ENCODE data around the gene COQ6.

- TF ChIP-seq, protein P1, sequence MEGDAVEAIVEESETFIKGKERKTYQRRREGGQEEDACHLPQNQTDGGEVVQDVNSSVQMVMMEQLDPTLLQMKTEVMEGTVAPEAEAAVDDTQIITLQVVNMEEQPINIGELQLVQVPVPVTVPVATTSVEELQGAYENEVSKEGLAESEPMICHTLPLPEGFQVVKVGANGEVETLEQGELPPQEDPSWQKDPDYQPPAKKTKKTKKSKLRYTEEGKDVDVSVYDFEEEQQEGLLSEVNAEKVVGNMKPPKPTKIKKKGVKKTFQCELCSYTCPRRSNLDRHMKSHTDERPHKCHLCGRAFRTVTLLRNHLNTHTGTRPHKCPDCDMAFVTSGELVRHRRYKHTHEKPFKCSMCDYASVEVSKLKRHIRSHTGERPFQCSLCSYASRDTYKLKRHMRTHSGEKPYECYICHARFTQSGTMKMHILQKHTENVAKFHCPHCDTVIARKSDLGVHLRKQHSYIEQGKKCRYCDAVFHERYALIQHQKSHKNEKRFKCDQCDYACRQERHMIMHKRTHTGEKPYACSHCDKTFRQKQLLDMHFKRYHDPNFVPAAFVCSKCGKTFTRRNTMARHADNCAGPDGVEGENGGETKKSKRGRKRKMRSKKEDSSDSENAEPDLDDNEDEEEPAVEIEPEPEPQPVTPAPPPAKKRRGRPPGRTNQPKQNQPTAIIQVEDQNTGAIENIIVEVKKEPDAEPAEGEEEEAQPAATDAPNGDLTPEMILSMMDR (conservative IDR thresholded peaks at IDR 0.05; ENCODE audit: low read length), result no peak
- TF ChIP-seq EZH2phosphoT487 (IDR thresholded peaks at IDR 0.05; ENCODE audit: borderline replicate concordance, low read depth, low read length), result no peak
Measured at GRCh38 chr14:73909681-73910080, 40.4 kb upstream of the COQ6 start.
